PC-3 (cell line): ENCODE measurements around the gene TCN2.

Source experiments
- CTCF ChIP-seq: fragments of 300-600 bp; sonication (generic); conservative IDR thresholded peaks from 2 replicates; pipeline ENCODE4 v1.5.1; 2017; ENCODE audit warnings: antibody characterized with exemption, low read depth, mild to moderate bottlenecking, low read length
- EZH2 ChIP-seq: fragments of 300-600 bp; sonication (generic); IDR thresholded peaks from one replicate; pipeline ENCODE4 v1.6.1; 2017; ENCODE audit warnings: antibody characterized with exemption, mild to moderate bottlenecking, low read length; ENCODE audit not compliant: unreplicated experiment
- EZH2phosphoT487 ChIP-seq: fragments of 300-600 bp; sonication (generic); IDR thresholded peaks from 2 replicates; pipeline ENCODE4 v1.6.1; 2018; ENCODE audit warnings: mild to moderate bottlenecking, antibody characterized with exemption, low read length, borderline replicate concordance

- no peak for TF ChIP-seq EZH2
- no peak for TF ChIP-seq CTCF
- no peak for TF ChIP-seq EZH2phosphoT487
Observed at GRCh38 chr22:30607300-30607930, 441 bp downstream of the TCN2 start.
